ENCODE measurements around the gene KRT7. TPM values are rescaled to one million over a fixed set of nuclear protein-coding genes. Genes with fewer than 3 reads are reported as not detected.

Gene KRT7
- total RNA-seq, 2 donors from 2014 or later, result 24.1 to 105 TPM

- Histone ChIP-seq H3K9me3 (no peaks in the 10 kb centered on the region), H3K36me3 (no peaks in the 10 kb centered on the region), H3K4me3 (no peak overlapping the region), H3K27ac (peak overlapping the region in 1 of 2 donors; percentile 36), H3K4me1 (ENCODE audit: control insufficient read depth in 1 of 2, low read depth in 2 of 2) (no peaks in the 10 kb centered on the region), H3K27me3 (replicated peaks; ENCODE audit: insufficient read depth) (no peaks in the 10 kb centered on the region)
- peak; percentile 72 for ATAC-seq (ENCODE audit: insufficient number of reproducible peaks, low FRiP score, low read depth)
- DNase-seq (ENCODE audit: low spot score), result no peak
- TF ChIP-seq, protein P1, sequence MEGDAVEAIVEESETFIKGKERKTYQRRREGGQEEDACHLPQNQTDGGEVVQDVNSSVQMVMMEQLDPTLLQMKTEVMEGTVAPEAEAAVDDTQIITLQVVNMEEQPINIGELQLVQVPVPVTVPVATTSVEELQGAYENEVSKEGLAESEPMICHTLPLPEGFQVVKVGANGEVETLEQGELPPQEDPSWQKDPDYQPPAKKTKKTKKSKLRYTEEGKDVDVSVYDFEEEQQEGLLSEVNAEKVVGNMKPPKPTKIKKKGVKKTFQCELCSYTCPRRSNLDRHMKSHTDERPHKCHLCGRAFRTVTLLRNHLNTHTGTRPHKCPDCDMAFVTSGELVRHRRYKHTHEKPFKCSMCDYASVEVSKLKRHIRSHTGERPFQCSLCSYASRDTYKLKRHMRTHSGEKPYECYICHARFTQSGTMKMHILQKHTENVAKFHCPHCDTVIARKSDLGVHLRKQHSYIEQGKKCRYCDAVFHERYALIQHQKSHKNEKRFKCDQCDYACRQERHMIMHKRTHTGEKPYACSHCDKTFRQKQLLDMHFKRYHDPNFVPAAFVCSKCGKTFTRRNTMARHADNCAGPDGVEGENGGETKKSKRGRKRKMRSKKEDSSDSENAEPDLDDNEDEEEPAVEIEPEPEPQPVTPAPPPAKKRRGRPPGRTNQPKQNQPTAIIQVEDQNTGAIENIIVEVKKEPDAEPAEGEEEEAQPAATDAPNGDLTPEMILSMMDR (IDR thresholded peaks at IDR 0.05), result no peak
Measured at GRCh38 chr12:52268212-52268611, 35.2 kb downstream of the KRT7 start.

- no peaks in the 10 kb centered on the region for H3K9me3 ChIP-seq
- H3K27me3 ChIP-seq (replicated peaks; ENCODE audit: insufficient read depth), result no peaks in the 10 kb centered on the region
- H3K27ac ChIP-seq, result no peak overlapping the region
- TF ChIP-seq, protein P1 (IDR thresholded peaks at IDR 0.05), result no peak
- no peaks in the 10 kb centered on the region for H3K36me3 ChIP-seq
- ATAC-seq (ENCODE audit: insufficient number of reproducible peaks, low FRiP score, low read depth) (no peak), DNase-seq (ENCODE audit: low spot score) (no peak)
- H3K4me3 ChIP-seq, result no peak overlapping the region
- H3K4me1 ChIP-seq (ENCODE audit: control insufficient read depth in 1 of 2, low read depth in 2 of 2), result no peaks in the 10 kb centered on the region
Measured at GRCh38 chr12:52270541-52271070, 37.6 kb downstream of the KRT7 start.

GRCh38 chr12:52271158-52271557 lies 38.1 kb downstream of the KRT7 start:
- Histone ChIP-seq H3K4me3 (no peak overlapping the region), H3K27me3 (replicated peaks; ENCODE audit: insufficient read depth) (no peaks in the 10 kb centered on the region), H3K36me3 (no peaks in the 10 kb centered on the region), H3K4me1 (ENCODE audit: control insufficient read depth in 1 of 2, low read depth in 2 of 2) (no peaks in the 10 kb centered on the region), H3K27ac (no peak overlapping the region), H3K9me3 (no peaks in the 10 kb centered on the region)
- no peak for ATAC-seq (ENCODE audit: insufficient number of reproducible peaks, low FRiP score, low read depth)
- DNase-seq (ENCODE audit: low spot score), result no peak
- TF ChIP-seq, protein P1 (IDR thresholded peaks at IDR 0.05), result no peak

- TF ChIP-seq, protein P1 (IDR thresholded peaks at IDR 0.05), result no peak
- Histone ChIP-seq H3K36me3 (no peaks in the 10 kb centered on the region), H3K27ac (no peak within 1 kb of the TSS), H3K9me3 (no peaks in the 10 kb centered on the region), H3K27me3 (replicated peaks; ENCODE audit: insufficient read depth) (no peaks in the 10 kb centered on the region), H3K4me3 (no peak within 1 kb of the TSS), H3K4me1 (ENCODE audit: control insufficient read depth in 1 of 2, low read depth in 2 of 2) (peaks cover 6 to 14% of the 10 kb centered on the region in 2 donors)
- DNase-seq (ENCODE audit: low spot score) (no peak), ATAC-seq (ENCODE audit: insufficient number of reproducible peaks, low FRiP score, low read depth) (no peak)
Measured at GRCh38 chr12:52274521-52275120, 41.6 kb downstream of the KRT7 start, which contains the start of gene KRT86. KRT86 (plus strand) TSS chr12:52274645; CDS start chr12:52301917, 27,272 bp downstream.

DNA sequence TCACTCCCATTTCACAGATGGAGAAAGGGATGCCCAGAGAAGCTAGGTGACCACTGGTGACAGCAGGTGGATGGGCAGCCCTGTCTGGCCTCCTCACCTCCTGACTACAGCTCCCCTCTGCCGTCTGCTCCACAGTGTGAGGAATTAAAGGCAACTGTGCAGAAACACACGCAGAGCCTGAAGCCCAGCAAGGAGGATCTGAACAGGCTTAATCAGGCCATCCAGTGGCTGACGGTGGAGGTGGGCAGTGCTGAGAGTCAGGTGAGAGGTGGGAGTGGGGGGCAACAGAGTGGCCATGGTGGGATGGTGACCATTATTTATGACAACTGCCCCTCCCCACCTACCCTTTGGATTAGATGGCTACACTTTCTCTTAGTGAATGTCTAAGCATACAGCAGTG lies 42.6 kb downstream of the KRT7 start:
- H3K4me1 ChIP-seq (ENCODE audit: control insufficient read depth in 1 of 2, low read depth in 2 of 2), result peaks cover 12 to 25% of the 10 kb centered on the region in 2 donors
- H3K4me3 ChIP-seq, result no peak overlapping the region
- no peaks in the 10 kb centered on the region for H3K36me3 ChIP-seq
- H3K27me3 ChIP-seq (replicated peaks; ENCODE audit: insufficient read depth), result no peaks in the 10 kb centered on the region
- TF ChIP-seq, protein P1 (IDR thresholded peaks at IDR 0.05), result no peak
- no peaks in the 10 kb centered on the region for H3K9me3 ChIP-seq
- DNase-seq (ENCODE audit: low spot score) (no peak), ATAC-seq (ENCODE audit: insufficient number of reproducible peaks, low FRiP score, low read depth) (no peak)
- H3K27ac ChIP-seq, result no peak overlapping the region

All from thoracic aorta (tissue), 2 donors.